ENCODE results near the gene KCNJ10.
A peak's percentile ranks its signal among the peaks of the same experiment; 100 is the strongest.

KCNJ10 gene

GRCh38 chr1:160074865-160075264 lies 4.9 kb upstream of the KCNJ10 start:
- no peak for TF ChIP-seq CTCF (IDR thresholded peaks at IDR 0.05; ENCODE audit: extremely low read depth, missing control alignments)
- no peak for DNase-seq (ENCODE audit: low spot score)

GRCh38 chr1:160071289-160071688 lies 1.3 kb upstream of the KCNJ10 start:
- TF ChIP-seq CTCF (IDR thresholded peaks at IDR 0.05; ENCODE audit: extremely low read depth, missing control alignments) = no peak
- no peak for DNase-seq (ENCODE audit: low spot score)

- peak; percentile 86 for DNase-seq (ENCODE audit: low spot score)
- TF ChIP-seq CTCF (IDR thresholded peaks at IDR 0.05; ENCODE audit: extremely low read depth, missing control alignments) = no peak
Observed at GRCh38 chr1:160070243-160071163, 543 bp upstream of the KCNJ10 start.

- no peak for DNase-seq (ENCODE audit: low spot score)
- TF ChIP-seq CTCF (IDR thresholded peaks at IDR 0.05; ENCODE audit: extremely low read depth, missing control alignments) = no peak
Observed at GRCh38 chr1:160068225-160068624, 1.7 kb downstream of the KCNJ10 start.

- no peak for DNase-seq (ENCODE audit: low spot score)
- no peak for TF ChIP-seq CTCF (IDR thresholded peaks at IDR 0.05; ENCODE audit: extremely low read depth, missing control alignments)
Observed at GRCh38 chr1:160066829-160067745, 2.9 kb downstream of the KCNJ10 start.

GRCh38 chr1:160064746-160065145 lies 5.2 kb downstream of the KCNJ10 start:
- no peak for TF ChIP-seq CTCF (IDR thresholded peaks at IDR 0.05; ENCODE audit: extremely low read depth, missing control alignments)
- DNase-seq (ENCODE audit: low spot score) = no peak

- no peak for TF ChIP-seq CTCF (IDR thresholded peaks at IDR 0.05; ENCODE audit: extremely low read depth, missing control alignments)
- DNase-seq (ENCODE audit: low spot score) = no peak
Observed at GRCh38 chr1:160064164-160064563, 5.8 kb downstream of the KCNJ10 start.
